ENCODE data around the gene ACSS3.

ACSS3 gene

GRCh38 chr12:81261508-81262207, 183.8 kb downstream of the ACSS3 start:
- DNase-seq (ENCODE audit: extremely low spot score) = no peak
- ChIA-PET CTCF (no interaction called here), POLR2A (no interaction called here)
- TF ChIP-seq, protein P1, sequence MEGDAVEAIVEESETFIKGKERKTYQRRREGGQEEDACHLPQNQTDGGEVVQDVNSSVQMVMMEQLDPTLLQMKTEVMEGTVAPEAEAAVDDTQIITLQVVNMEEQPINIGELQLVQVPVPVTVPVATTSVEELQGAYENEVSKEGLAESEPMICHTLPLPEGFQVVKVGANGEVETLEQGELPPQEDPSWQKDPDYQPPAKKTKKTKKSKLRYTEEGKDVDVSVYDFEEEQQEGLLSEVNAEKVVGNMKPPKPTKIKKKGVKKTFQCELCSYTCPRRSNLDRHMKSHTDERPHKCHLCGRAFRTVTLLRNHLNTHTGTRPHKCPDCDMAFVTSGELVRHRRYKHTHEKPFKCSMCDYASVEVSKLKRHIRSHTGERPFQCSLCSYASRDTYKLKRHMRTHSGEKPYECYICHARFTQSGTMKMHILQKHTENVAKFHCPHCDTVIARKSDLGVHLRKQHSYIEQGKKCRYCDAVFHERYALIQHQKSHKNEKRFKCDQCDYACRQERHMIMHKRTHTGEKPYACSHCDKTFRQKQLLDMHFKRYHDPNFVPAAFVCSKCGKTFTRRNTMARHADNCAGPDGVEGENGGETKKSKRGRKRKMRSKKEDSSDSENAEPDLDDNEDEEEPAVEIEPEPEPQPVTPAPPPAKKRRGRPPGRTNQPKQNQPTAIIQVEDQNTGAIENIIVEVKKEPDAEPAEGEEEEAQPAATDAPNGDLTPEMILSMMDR (IDR thresholded peaks at IDR 0.05; ENCODE audit: control extremely low read depth, extremely low read depth, low read depth, missing control alignments) = no peak

DNA sequence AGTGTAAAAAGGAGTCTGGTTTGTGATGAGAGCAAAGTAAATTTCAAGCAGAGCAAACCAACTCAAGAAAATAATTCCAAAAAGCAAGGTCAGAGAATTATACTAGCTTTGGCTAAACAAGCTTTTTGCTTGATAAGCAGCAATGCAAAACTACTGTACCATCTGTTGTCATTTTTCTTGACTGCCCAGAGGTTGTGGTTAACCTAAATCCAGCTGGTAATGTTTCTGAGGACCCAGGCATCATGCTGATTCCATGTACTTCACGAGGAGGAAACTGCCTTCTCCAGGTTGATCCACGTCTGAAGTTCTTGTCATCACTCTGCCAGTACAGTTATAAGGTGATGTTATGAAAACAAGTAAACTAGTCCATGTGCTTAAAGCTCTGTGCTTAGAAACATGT, 185.2 kb downstream of the ACSS3 start:
- TF ChIP-seq, protein P1 (IDR thresholded peaks at IDR 0.05; ENCODE audit: control extremely low read depth, extremely low read depth, low read depth, missing control alignments) = no peak
- ChIA-PET CTCF (interaction anchor here (1.0 to 1.4 kb wide), 2 partner anchors 163 to 849 kb away, joined by 3 read pairs; no protein-coding TSS in a partner anchor), POLR2A (no interaction called here)
- DNase-seq (ENCODE audit: extremely low spot score) = no peak

GRCh38 chr12:81270385-81270784, 192.5 kb downstream of the ACSS3 start:
- POLR2A ChIA-PET = no interaction called here
- TF ChIP-seq, protein P1 (IDR thresholded peaks at IDR 0.05; ENCODE audit: control extremely low read depth, extremely low read depth, low read depth, missing control alignments) = no peak
- DNase-seq (ENCODE audit: extremely low spot score) = no peak
- CTCF ChIA-PET = no interaction called here

GRCh38 chr12:81274637-81275529, 197.0 kb downstream of the ACSS3 start:
- CTCF ChIA-PET = no interaction called here
- TF ChIP-seq, protein P1 (IDR thresholded peaks at IDR 0.05; ENCODE audit: control extremely low read depth, extremely low read depth, low read depth, missing control alignments) = no peak
- DNase-seq (ENCODE audit: extremely low spot score) = no peak
- POLR2A ChIA-PET = no interaction called here

DNA sequence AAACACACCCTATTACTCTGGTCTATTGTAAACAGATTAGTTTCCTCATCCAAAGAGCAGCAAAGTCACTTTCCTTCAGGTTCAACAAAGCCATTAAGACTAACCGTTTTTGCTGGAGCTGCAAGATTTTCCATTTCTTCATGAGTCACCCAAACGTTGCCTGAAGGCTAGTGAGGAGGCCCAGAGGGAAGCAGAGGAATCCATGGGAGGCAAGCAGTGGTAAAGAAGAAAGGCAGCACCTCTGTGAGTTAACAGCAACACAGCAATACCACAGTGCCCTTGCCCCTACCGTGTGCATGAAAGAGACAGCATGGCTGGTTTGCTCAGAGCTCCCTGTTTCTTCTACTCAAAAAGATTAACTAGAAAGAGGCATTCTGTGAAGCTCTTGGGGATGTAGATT, 206.3 kb downstream of the ACSS3 start:
- ChIA-PET POLR2A (no interaction called here), CTCF (interaction anchor here (1.4 kb wide), 1 partner anchor 13 kb away, joined by 4 read pairs; no protein-coding TSS in a partner anchor)
- DNase-seq (ENCODE audit: extremely low spot score) = no peak
- TF ChIP-seq, protein P1 (IDR thresholded peaks at IDR 0.05; ENCODE audit: control extremely low read depth, extremely low read depth, low read depth, missing control alignments) = no peak

GRCh38 chr12:81288651-81289050, 210.8 kb downstream of the ACSS3 start:
- ChIA-PET CTCF (no interaction called here), POLR2A (no interaction called here)
- TF ChIP-seq, protein P1 (IDR thresholded peaks at IDR 0.05; ENCODE audit: control extremely low read depth, extremely low read depth, low read depth, missing control alignments) = no peak
- DNase-seq (ENCODE audit: extremely low spot score) = no peak
